ENCODE measurements around the gene ABCA3.

DNA sequence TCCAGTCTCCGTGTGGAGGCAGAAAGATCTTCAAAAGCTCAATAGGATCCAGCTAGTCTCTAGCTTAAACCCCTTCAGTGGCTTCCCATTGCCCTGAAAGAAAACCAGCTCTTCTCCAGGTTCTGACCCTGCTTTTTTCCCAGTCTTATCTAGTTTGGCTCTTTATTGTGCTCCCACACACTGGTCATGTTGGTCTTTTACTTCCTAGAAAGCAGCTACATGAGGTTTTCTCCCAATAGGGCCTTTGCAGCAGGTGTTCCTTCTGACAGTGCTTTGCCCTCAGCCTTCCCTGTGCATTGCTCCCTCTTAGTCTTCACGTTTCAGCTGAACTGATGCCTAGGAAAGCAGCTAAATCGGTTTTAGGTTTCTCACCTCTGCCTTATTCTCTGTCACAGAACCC is 21.7 kb upstream of the ABCA3 start:
- TF ChIP-seq, protein P1, sequence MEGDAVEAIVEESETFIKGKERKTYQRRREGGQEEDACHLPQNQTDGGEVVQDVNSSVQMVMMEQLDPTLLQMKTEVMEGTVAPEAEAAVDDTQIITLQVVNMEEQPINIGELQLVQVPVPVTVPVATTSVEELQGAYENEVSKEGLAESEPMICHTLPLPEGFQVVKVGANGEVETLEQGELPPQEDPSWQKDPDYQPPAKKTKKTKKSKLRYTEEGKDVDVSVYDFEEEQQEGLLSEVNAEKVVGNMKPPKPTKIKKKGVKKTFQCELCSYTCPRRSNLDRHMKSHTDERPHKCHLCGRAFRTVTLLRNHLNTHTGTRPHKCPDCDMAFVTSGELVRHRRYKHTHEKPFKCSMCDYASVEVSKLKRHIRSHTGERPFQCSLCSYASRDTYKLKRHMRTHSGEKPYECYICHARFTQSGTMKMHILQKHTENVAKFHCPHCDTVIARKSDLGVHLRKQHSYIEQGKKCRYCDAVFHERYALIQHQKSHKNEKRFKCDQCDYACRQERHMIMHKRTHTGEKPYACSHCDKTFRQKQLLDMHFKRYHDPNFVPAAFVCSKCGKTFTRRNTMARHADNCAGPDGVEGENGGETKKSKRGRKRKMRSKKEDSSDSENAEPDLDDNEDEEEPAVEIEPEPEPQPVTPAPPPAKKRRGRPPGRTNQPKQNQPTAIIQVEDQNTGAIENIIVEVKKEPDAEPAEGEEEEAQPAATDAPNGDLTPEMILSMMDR (IDR thresholded peaks at IDR 0.05), result no peak
- no peak for TF ChIP-seq POLR2A (IDR thresholded peaks at IDR 0.05)

All from adrenal gland (tissue), 5 donors.